SK-N-SH (cell line): Measurements from ENCODE around the gene HSDL1. TPM values are rescaled to one million over a fixed set of nuclear protein-coding genes. Genes with fewer than 3 reads are reported as not detected.
A peak's percentile ranks its signal among the peaks of the same experiment; 100 is the strongest.

Experiments
- CTCF ChIA-PET: fragments of 300-600, 350-600 bp; formaldehyde crosslinking; extraction: SDS; loops from one replicate; lab custom pipeline; 2021; lab: Yijun Ruan, JAX
- POLR2A ChIA-PET: fragments of 350-600 bp; sonication (Branson Sonifier 250); formaldehyde crosslinking; extraction: SDS; loops from one replicate; lab custom pipeline; 2020; ENCODE audit warnings: antibody characterized with exemption, inconsistent platforms; lab: Yijun Ruan, JAX
- DNase-seq: peaks from one replicate; pipeline ENCODE4 v3.0.0; 2012
- H2AFZ ChIP-seq: fragments of 200-600 bp; sonication (generic); 2 replicates; pipeline ENCODE4 v1.8.1; 2016; ENCODE audit warnings: antibody characterized with exemption, mild to moderate bottlenecking, low read depth
- H3F3A ChIP-seq: fragments of 200-600 bp; sonication (generic); replicated peaks from 2 replicates; pipeline ENCODE3; 2016; ENCODE audit warnings: antibody characterized with exemption, mild to moderate bottlenecking; ENCODE audit not compliant: insufficient read depth
- H3K27ac ChIP-seq, 2 experiments: fragments of 200-500 bp in 1 of 2; fragments of 200-600 bp in 1 of 2; sonication (Bioruptor generic) in 1 of 2; sonication (generic), shearing (Covaris generic) in 1 of 2; 2 replicates each; pipeline versions ENCODE4 v1.5.1 to v1.6.1; 2014 to 2016; ENCODE audit warnings: low read depth in 2 of 2, inconsistent platforms in 1 of 2, low read length in 1 of 2, mild to moderate bottlenecking in 1 of 2, mixed read lengths in 1 of 2
- H3K27me3 ChIP-seq: fragments of 200-600 bp; sonication (generic), shearing (Covaris generic); 2 replicates; pipeline ENCODE4 v1.6.1; 2016; ENCODE audit warnings: mixed run types; ENCODE audit not compliant: insufficient read depth
- H3K36me3 ChIP-seq, 2 experiments: fragments of 200-500 bp in 1 of 2; fragments of 200-600 bp in 1 of 2; sonication (Bioruptor generic) in 1 of 2; sonication (generic) in 1 of 2; replicated peaks in 1 of 2; 2 replicates each; pipeline versions ENCODE3 to v1.5.1; 2014 to 2016; ENCODE audit warnings: low read length in 1 of 2, mild to moderate bottlenecking in 1 of 2; ENCODE audit not compliant: insufficient read depth in 2 of 2, control insufficient read depth in 1 of 2
- H3K4me1 ChIP-seq, 2 experiments: fragments of 200-500 bp in 1 of 2; fragments of 200-600 bp in 1 of 2; sonication (Bioruptor generic) in 1 of 2; sonication (generic), shearing (Covaris generic) in 1 of 2; 2 replicates each; pipeline versions ENCODE4 v1.5.1 to v1.6.1; 2014 to 2016; ENCODE audit warnings: low read depth in 1 of 2, low read length in 1 of 2, mixed run types in 1 of 2; ENCODE audit not compliant: insufficient read depth in 2 of 2, control insufficient read depth in 1 of 2
- H3K4me2 ChIP-seq: fragments of 200-600 bp; sonication (generic), shearing (Covaris generic); 2 replicates; pipeline ENCODE4 v1.6.1; 2017; ENCODE audit warnings: mixed run types
- H3K4me3 ChIP-seq, 2 experiments: fragments of 200-500 bp in 1 of 2; fragments of 200-600 bp in 1 of 2; sonication (Bioruptor generic) in 1 of 2; sonication (generic), shearing (Covaris generic) in 1 of 2; 2 replicates each; pipeline versions ENCODE4 v1.5.1 to v1.8.1; 2014 to 2016; ENCODE audit warnings: low read depth in 2 of 2, inconsistent platforms in 1 of 2, low read length in 1 of 2, mild to moderate bottlenecking in 1 of 2, mixed read lengths in 1 of 2, moderate library complexity in 1 of 2
- H3K79me2 ChIP-seq: fragments of 200-600 bp; sonication (generic); 2 replicates; pipeline ENCODE4 v1.8.1; 2017; ENCODE audit warnings: mild to moderate bottlenecking; ENCODE audit not compliant: insufficient read depth
- H3K9ac ChIP-seq: fragments of 200-600 bp; sonication (generic); 2 replicates; pipeline ENCODE4 v1.6.1; 2017; ENCODE audit warnings: mixed run types
- H3K9me2 ChIP-seq: fragments of 200-600 bp; sonication (generic); 2 replicates; pipeline ENCODE4 v1.6.1; 2017; ENCODE audit warnings: mixed run types
- H3K9me3 ChIP-seq: fragments of 200-600 bp; sonication (generic); 2 replicates; pipeline ENCODE4 v1.6.1; 2017; ENCODE audit warnings: mixed run types, mild to moderate bottlenecking, moderate library complexity
- H4K20me1 ChIP-seq: fragments of 200-600 bp; sonication (generic); 2 replicates; pipeline ENCODE4 v1.6.1; 2017; ENCODE audit warnings: mild to moderate bottlenecking, mixed run types; ENCODE audit not compliant: insufficient read depth
- CHD2 ChIP-seq: fragments of 150-350 bp; IDR thresholded peaks from 2 replicates; pipeline ENCODE4 v1.6.1; 2018; ENCODE audit warnings: low read length; ENCODE audit not compliant: partially characterized antibody
- CTCF ChIP-seq: fragments of 200-600 bp; sonication (generic); IDR thresholded peaks from 2 replicates; pipeline ENCODE4 v1.6.1; 2017; ENCODE audit warnings: antibody characterized with exemption, mild to moderate bottlenecking, moderate library complexity
- ELF1 ChIP-seq: IDR thresholded peaks from 2 replicates; pipeline ENCODE4 v1.4.0; 2012
- EZH2phosphoT487 ChIP-seq: fragments of 200-600 bp; sonication (generic); IDR thresholded peaks from 2 replicates; pipeline ENCODE4 v1.6.1; 2017; ENCODE audit warnings: low read depth, mixed run types, mild to moderate bottlenecking, antibody characterized with exemption, moderate library complexity, borderline replicate concordance
- FOSL2 ChIP-seq: IDR thresholded peaks from 2 replicates; pipeline ENCODE4 v1.4.0; 2012; ENCODE audit warnings: low read depth, mild to moderate bottlenecking, moderate library complexity, borderline replicate concordance
- GABPA ChIP-seq: IDR thresholded peaks from 2 replicates; pipeline ENCODE4 v1.4.0; 2012; ENCODE audit warnings: low read depth, mild to moderate bottlenecking
- GATA2 ChIP-seq: sonication (generic); formaldehyde crosslinking; IDR thresholded peaks from 2 replicates; pipeline ENCODE4 v1.5.0; 2020; ENCODE audit warnings: mild to moderate bottlenecking, missing genetic modification reagents
- IRF3 ChIP-seq: fragments of 150-350 bp; IDR thresholded peaks from 2 replicates; pipeline ENCODE4 v1.6.1; 2016; ENCODE audit warnings: mild to moderate bottlenecking, low read depth, low read length
- MAX ChIP-seq: IDR thresholded peaks from 2 replicates; pipeline ENCODE4 v1.4.0; 2012; ENCODE audit warnings: low read depth
- POLR2AphosphoS5 ChIP-seq: IDR thresholded peaks from 2 replicates; pipeline ENCODE4 v1.6.1; 2012; ENCODE audit warnings: low read depth, low read length
- RAD21 ChIP-seq: IDR thresholded peaks from 2 replicates; pipeline ENCODE4 v1.6.1; 2012; ENCODE audit warnings: mild to moderate bottlenecking, low read length
- RCOR1 ChIP-seq: fragments of 150-350 bp; IDR thresholded peaks from 2 replicates; pipeline ENCODE4 v1.6.1; 2017; ENCODE audit warnings: antibody characterized with exemption, low read length
- RFX5 ChIP-seq: IDR thresholded peaks from 2 replicates; pipeline ENCODE4 v1.6.1; 2012; ENCODE audit warnings: mild to moderate bottlenecking, improper control_type of control experiment, low read length
- RXRA ChIP-seq: IDR thresholded peaks from 2 replicates; pipeline ENCODE4 v1.4.0; 2012; ENCODE audit warnings: low read depth, mild to moderate bottlenecking, borderline replicate concordance
- SIN3A ChIP-seq: IDR thresholded peaks from 2 replicates; pipeline ENCODE4 v1.6.1; 2012; ENCODE audit warnings: low read depth, mild to moderate bottlenecking, low read length, moderate library complexity, borderline replicate concordance
- SMC3 ChIP-seq: IDR thresholded peaks from 2 replicates; pipeline ENCODE4 v1.6.1; 2012; ENCODE audit warnings: low read depth, low read length, improper control_type of control experiment
- TEAD4 ChIP-seq: IDR thresholded peaks from 2 replicates; pipeline ENCODE4 v1.4.0; 2012; ENCODE audit warnings: mild to moderate bottlenecking, borderline replicate concordance; ENCODE audit not compliant: insufficient read depth
- YY1 ChIP-seq: IDR thresholded peaks from 2 replicates; pipeline ENCODE4 v1.4.0; 2012; ENCODE audit warnings: low read depth, mild to moderate bottlenecking
- ZBTB33 ChIP-seq: IDR thresholded peaks from 2 replicates; pipeline ENCODE4 v1.4.0; 2012; ENCODE audit warnings: low read depth, borderline replicate concordance
- WGBS: methylation state at CpG from one replicate; pipeline ENCODE4 v1.1.6; 2017; ENCODE audit warnings: low lambda C conversion rate; 5-methylcytosine and 5-hydroxymethylcytosine counted together
- polyA plus RNA-seq, 3 experiments: library from polyadenylated mRNA; depleted of rRNA; stranded (reverse); fragments of >200 nt; gene quantifications; 2 replicates each; pipeline ENCODE4 v1.2.3, GENCODE V29; 2012
- TF ChIP-seq, protein P1 (sequence below): IDR thresholded peaks from 2 replicates; pipeline ENCODE4 v1.4.0; 2012; ENCODE audit warnings: low read depth, borderline replicate concordance

HSDL1 gene
- polyA plus RNA-seq, 1 of the 3 experiments (the other 2 are of a cell fraction): 14.5 TPM

DNA sequence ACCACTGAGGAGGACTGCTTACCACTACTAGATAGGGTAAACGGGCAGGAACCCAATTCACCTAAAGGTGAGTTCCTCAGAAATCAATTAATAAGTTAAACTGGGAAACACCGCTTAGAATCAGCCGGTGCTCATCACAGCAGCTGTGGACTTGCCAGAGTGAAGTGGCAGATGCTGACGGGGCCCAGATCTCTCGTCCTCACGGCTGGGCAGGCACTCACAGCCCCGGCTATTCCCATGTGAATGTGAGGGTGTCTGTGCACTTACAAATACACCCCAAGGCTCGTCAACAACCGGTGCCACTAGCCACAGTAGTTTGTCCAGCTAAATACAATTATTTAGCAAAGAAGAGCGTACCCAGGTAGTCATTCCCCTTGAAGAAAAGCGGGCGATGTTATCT lies 58.0 kb downstream of the HSDL1 start:
- H3K9me3 ChIP-seq: no peaks in the 10 kb centered on the region
- ChIA-PET CTCF (interaction anchor here (1.1 to 14.3 kb wide), 6 partner anchors 9 to 130 kb away, joined by 3 to 163 read pairs (median 24); partner anchors contain the start of gene TAF1C), POLR2A (no interaction called here)
- H4K20me1 ChIP-seq: no peaks in the 10 kb centered on the region
- H3K4me1 ChIP-seq: no peaks in the 10 kb centered on the region
- TF ChIP-seq ZBTB33: no peak
- TF ChIP-seq TEAD4: no peak
- no peak for TF ChIP-seq ELF1
- TF ChIP-seq RCOR1: no peak
- TF ChIP-seq CHD2: no peak
- TF ChIP-seq GABPA: no peak
- TF ChIP-seq SIN3A: no peak
- no peak for TF ChIP-seq IRF3
- no peak for TF ChIP-seq YY1
- TF ChIP-seq RFX5: no peak
- no peak for TF ChIP-seq POLR2AphosphoS5
- no peak for TF ChIP-seq EZH2phosphoT487
- no peak for TF ChIP-seq RAD21
- TF ChIP-seq RXRA: no peak
- H3K27ac ChIP-seq: no peak overlapping the region
- H2AFZ ChIP-seq: no peak overlapping the region
- H3F3A ChIP-seq: no peaks in the 10 kb centered on the region
- no peak overlapping the region for H3K4me3 ChIP-seq
- no peak overlapping the region for H3K9ac ChIP-seq
- no peaks in the 10 kb centered on the region for H3K9me2 ChIP-seq
- peaks cover 53 to 83% of the 10 kb centered on the region in 2 experiments for H3K36me3 ChIP-seq
- 86% methylated on average over 11 of the region's 12 CpGs for WGBS
- no peak overlapping the region for H3K4me2 ChIP-seq
- H3K27me3 ChIP-seq: no peaks in the 10 kb centered on the region
- no peaks in the 10 kb centered on the region for H3K79me2 ChIP-seq
- no peak for DNase-seq

DNA sequence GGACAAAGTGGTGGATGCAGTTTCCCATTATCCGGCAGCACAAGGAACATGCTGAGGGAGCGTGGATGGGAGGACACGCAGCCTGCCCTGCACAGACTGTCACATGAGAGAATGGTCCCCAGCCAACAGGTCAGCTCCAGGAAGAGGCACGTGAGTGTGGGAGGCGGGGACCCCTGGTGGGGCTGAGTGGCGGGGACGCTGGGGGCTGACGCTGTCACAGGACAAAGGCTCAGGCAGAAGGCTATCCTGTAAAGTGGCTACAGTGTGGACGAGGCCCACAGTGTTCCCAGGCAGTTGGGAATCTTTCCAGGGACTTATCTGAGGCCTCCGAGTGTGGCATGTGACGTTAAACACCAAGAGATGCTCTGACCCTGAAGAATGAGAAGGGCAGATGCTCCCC lies 58.6 kb downstream of the HSDL1 start:
- 90% methylated on average over 10 of the region's 11 CpGs for WGBS

More for the DNA sequence above, 58.6 kb downstream of the HSDL1 start:
- Histone ChIP-seq H2AFZ (no peak overlapping the region), H4K20me1 (no peaks in the 10 kb centered on the region), H3K36me3 (peaks cover 51 to 83% of the 10 kb centered on the region in 2 experiments), H3K4me2 (no peak overlapping the region), H3K9ac (no peak overlapping the region), H3F3A (no peaks in the 10 kb centered on the region), H3K79me2 (no peaks in the 10 kb centered on the region), H3K4me1 (no peaks in the 10 kb centered on the region), H3K4me3 (no peak overlapping the region), H3K27ac (no peak overlapping the region), H3K9me3 (no peaks in the 10 kb centered on the region), H3K27me3 (no peaks in the 10 kb centered on the region), H3K9me2 (no peaks in the 10 kb centered on the region)
- DNase-seq: peak; percentile 27
- ChIA-PET CTCF (interaction anchor here (0.6 to 14.3 kb wide), 14 partner anchors 9 to 846 kb away, joined by 3 to 163 read pairs (median 6); partner anchors contain the start of gene TAF1C), POLR2A (no interaction called here)
- TF ChIP-seq CTCF (no peak), GATA2 (CRISPR knock-in tag) (no peak), CHD2 (no peak), SIN3A (no peak), FOSL2 (no peak), RXRA (no peak), TEAD4 (no peak), MAX (no peak), SMC3 (no peak), YY1 (no peak)
- TF ChIP-seq, protein P1, sequence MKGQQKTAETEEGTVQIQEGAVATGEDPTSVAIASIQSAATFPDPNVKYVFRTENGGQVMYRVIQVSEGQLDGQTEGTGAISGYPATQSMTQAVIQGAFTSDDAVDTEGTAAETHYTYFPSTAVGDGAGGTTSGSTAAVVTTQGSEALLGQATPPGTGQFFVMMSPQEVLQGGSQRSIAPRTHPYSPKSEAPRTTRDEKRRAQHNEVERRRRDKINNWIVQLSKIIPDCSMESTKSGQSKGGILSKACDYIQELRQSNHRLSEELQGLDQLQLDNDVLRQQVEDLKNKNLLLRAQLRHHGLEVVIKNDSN: no peak
